MM.1S (cell line): Measurements from ENCODE around the gene TUBA4B.

Source experiments
- DNase-seq: peaks from one replicate; pipeline ENCODE4 v3.0.0-alpha.2; 2015
- H2AFZ ChIP-seq: fragments of 300-600 bp; sonication (generic); 2 replicates; pipeline ENCODE4 v1.6.0; 2016; ENCODE audit warnings: antibody characterized with exemption, low read length
- H3F3A ChIP-seq: fragments of 300-600 bp; sonication (generic); 2 replicates; pipeline ENCODE4 v1.6.1; 2016; ENCODE audit warnings: mild to moderate bottlenecking, antibody characterized with exemption, low read length, moderate library complexity, mixed read lengths; ENCODE audit not compliant: insufficient read depth
- H3K27ac ChIP-seq: fragments of 300-600 bp; sonication (generic); 2 replicates; pipeline ENCODE4 v1.5.1; 2016; ENCODE audit warnings: mild to moderate bottlenecking, low read length
- H3K27me3 ChIP-seq: fragments of 300-600 bp; sonication (generic); replicated peaks from 2 replicates; pipeline ENCODE4 v1.6.0; 2016; ENCODE audit warnings: low read length; ENCODE audit not compliant: insufficient read depth
- H3K36me3 ChIP-seq: fragments of 300-600 bp; sonication (generic); replicated peaks from 2 replicates; pipeline ENCODE4 v1.6.1; 2016; ENCODE audit warnings: mild to moderate bottlenecking, low read length, mixed read lengths; ENCODE audit not compliant: insufficient read depth
- H3K4me1 ChIP-seq: fragments of 300-600 bp; sonication (generic); 2 replicates; pipeline ENCODE4 v1.6.1; 2016; ENCODE audit warnings: low read length, mixed read lengths
- H3K4me2 ChIP-seq: fragments of 300-600 bp; sonication (generic); 2 replicates; pipeline ENCODE4 v1.6.0; 2016; ENCODE audit warnings: low read depth, low read length
- H3K4me3 ChIP-seq: fragments of 300-600 bp; sonication (generic); 2 replicates; pipeline ENCODE4 v1.5.1; 2016; ENCODE audit warnings: low read length, mixed read lengths
- H3K79me2 ChIP-seq: fragments of 300-600 bp; sonication (generic); 2 replicates; pipeline ENCODE4 v1.6.1; 2016; ENCODE audit warnings: mixed run types, low read length, mixed read lengths
- H3K9ac ChIP-seq: fragments of 300-600 bp; sonication (generic); 2 replicates; pipeline ENCODE4 v1.6.1; 2016; ENCODE audit warnings: low read length, mixed read lengths
- H3K9me2 ChIP-seq: fragments of 300-600 bp; sonication (generic); replicated peaks from 2 replicates; pipeline ENCODE4 v1.6.1; 2016; ENCODE audit warnings: mild to moderate bottlenecking, low read length, mixed read lengths; ENCODE audit not compliant: insufficient read depth
- H3K9me3 ChIP-seq: fragments of 300-600 bp; sonication (generic); replicated peaks from 2 replicates; pipeline ENCODE4 v1.6.1; 2016; ENCODE audit warnings: mild to moderate bottlenecking, low read length, mixed read lengths; ENCODE audit not compliant: insufficient read depth
- H4K20me1 ChIP-seq: fragments of 300-600 bp; sonication (generic); 2 replicates; pipeline ENCODE4 v1.6.1; 2016; ENCODE audit warnings: mild to moderate bottlenecking, low read length, moderate library complexity, mixed read lengths; ENCODE audit not compliant: insufficient read depth
- EZH2 ChIP-seq: fragments of 300-600 bp; sonication (generic); optimal IDR thresholded peaks from 2 replicates; pipeline ENCODE3; 2017; ENCODE audit warnings: low read depth, mild to moderate bottlenecking, antibody characterized with exemption, low read length, mixed read lengths
- EZH2phosphoT487 ChIP-seq: fragments of 300-600 bp; sonication (generic); IDR thresholded peaks from 2 replicates; pipeline ENCODE4 v1.6.1; 2018; ENCODE audit warnings: antibody characterized with exemption, low read length
- TF ChIP-seq, protein P1 (sequence below): fragments of 300-600 bp; sonication (generic); IDR thresholded peaks from 2 replicates; pipeline ENCODE4 v1.5.1; 2016; ENCODE audit warnings: antibody characterized with exemption, low read length, mixed read lengths

TUBA4B gene

DNA sequence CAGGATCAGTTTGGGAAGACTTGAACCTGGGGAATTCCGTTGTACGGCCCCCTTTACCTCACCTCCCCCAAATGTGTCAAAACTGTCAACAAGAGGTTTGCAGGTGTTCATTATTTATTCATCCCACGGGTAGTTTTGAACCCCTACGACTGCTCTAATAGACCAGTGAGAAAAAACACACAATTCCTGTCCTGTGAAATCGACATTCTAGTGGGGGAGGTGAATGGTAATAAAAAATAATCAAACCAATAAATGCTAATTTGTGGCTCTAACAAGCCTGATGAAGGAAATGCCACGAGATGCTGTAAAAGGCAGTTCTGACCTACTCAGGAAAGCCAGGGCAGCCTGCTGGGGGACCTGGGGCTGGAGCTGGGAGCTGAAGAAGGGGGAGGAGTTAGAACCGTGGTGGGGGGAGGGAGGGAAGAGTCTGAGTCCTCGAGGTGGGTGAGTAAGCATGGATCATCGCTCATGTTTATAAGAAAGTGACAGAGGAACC lies 25.7 kb downstream of the TUBA4B start:
- H3K4me3 ChIP-seq: peak overlapping the region; percentile 62
- no peak for DNase-seq
- H3K9me3 ChIP-seq: no peaks in the 10 kb centered on the region
- TF ChIP-seq EZH2: no peak
- TF ChIP-seq, protein P1, sequence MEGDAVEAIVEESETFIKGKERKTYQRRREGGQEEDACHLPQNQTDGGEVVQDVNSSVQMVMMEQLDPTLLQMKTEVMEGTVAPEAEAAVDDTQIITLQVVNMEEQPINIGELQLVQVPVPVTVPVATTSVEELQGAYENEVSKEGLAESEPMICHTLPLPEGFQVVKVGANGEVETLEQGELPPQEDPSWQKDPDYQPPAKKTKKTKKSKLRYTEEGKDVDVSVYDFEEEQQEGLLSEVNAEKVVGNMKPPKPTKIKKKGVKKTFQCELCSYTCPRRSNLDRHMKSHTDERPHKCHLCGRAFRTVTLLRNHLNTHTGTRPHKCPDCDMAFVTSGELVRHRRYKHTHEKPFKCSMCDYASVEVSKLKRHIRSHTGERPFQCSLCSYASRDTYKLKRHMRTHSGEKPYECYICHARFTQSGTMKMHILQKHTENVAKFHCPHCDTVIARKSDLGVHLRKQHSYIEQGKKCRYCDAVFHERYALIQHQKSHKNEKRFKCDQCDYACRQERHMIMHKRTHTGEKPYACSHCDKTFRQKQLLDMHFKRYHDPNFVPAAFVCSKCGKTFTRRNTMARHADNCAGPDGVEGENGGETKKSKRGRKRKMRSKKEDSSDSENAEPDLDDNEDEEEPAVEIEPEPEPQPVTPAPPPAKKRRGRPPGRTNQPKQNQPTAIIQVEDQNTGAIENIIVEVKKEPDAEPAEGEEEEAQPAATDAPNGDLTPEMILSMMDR: no peak
- TF ChIP-seq EZH2phosphoT487: no peak
- H3K9me2 ChIP-seq: no peaks in the 10 kb centered on the region
- peak overlapping the region; percentile 88 for H3K27ac ChIP-seq
- no peaks in the 10 kb centered on the region for H3K36me3 ChIP-seq
- H3K4me1 ChIP-seq: peaks cover 21% of the 10 kb centered on the region
- H4K20me1 ChIP-seq: no peaks in the 10 kb centered on the region
- H2AFZ ChIP-seq: peak overlapping the region; percentile 95
- H3K4me2 ChIP-seq: peak overlapping the region; percentile 81
- H3K9ac ChIP-seq: peak overlapping the region; percentile 78
- peaks cover 15% of the 10 kb centered on the region for H3F3A ChIP-seq
- no peaks in the 10 kb centered on the region for H3K27me3 ChIP-seq
- H3K79me2 ChIP-seq: peaks cover 10% of the 10 kb centered on the region

DNA sequence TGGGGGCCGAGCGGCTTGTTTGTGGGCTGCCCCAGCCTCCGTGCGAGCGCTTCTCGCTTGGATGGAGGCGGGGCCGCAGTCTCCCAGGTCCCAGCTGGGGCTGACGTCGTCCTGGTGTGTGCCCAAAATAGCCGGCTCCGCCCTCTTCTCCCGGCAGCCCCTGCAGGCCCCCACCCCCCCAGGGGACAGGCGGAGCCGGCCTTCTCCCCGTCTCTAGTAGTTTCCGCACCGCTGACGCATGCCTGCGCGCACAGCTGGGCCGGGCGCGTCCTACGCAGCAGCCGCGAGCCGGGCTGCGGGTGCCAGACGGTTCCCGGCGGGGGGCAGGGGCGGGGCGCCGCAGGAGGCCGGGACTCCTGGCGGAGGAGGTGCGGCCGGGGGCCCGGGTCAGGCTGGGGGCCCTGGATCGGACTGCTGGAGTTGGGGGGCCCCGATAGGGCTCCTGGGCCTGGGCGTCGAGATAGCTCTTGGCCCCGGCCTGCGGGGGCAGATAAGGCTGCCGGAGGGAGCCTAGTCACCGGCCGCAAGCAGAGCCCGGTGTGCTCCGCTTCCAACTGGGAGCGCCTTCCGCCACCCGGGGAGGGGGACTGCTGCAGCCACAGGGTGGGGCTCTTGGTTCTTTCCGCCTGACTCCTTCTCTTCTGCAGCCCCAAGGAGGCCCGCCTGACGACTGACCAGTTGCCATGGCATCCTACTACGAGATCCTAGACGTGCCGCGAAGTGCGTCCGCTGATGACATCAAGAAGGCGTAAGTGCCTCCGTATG lies 26.3 kb downstream of the TUBA4B start, which contains the start of gene DNAJB2:
Gene DNAJB2, plus strand, starts transcription at position 216 of the 765 bp plus-strand sequence. Its CDS starts 468 bp downstream, at position 684.
- H3F3A ChIP-seq: peaks cover 15% of the 10 kb centered on the region
- H3K4me3 ChIP-seq: peak within 1 kb of the TSS; percentile 67
- peak within 1 kb of the TSS; percentile 81 for H3K4me2 ChIP-seq
- DNase-seq: peak; percentile 99
- no peak for TF ChIP-seq EZH2phosphoT487
- no peak for TF ChIP-seq EZH2
- TF ChIP-seq, protein P1: no peak
- peaks cover 21% of the 10 kb centered on the region for H3K4me1 ChIP-seq
- H3K27me3 ChIP-seq: no peaks in the 10 kb centered on the region
- peaks cover 10% of the 10 kb centered on the region for H3K79me2 ChIP-seq
- no peaks in the 10 kb centered on the region for H3K9me3 ChIP-seq
- H3K36me3 ChIP-seq: no peaks in the 10 kb centered on the region
- no peaks in the 10 kb centered on the region for H4K20me1 ChIP-seq
- peak within 1 kb of the TSS; percentile 96 for H3K9ac ChIP-seq
- H3K9me2 ChIP-seq: no peaks in the 10 kb centered on the region
- peak within 1 kb of the TSS; percentile 95 for H2AFZ ChIP-seq
- peak within 1 kb of the TSS; percentile 88 for H3K27ac ChIP-seq

DNA sequence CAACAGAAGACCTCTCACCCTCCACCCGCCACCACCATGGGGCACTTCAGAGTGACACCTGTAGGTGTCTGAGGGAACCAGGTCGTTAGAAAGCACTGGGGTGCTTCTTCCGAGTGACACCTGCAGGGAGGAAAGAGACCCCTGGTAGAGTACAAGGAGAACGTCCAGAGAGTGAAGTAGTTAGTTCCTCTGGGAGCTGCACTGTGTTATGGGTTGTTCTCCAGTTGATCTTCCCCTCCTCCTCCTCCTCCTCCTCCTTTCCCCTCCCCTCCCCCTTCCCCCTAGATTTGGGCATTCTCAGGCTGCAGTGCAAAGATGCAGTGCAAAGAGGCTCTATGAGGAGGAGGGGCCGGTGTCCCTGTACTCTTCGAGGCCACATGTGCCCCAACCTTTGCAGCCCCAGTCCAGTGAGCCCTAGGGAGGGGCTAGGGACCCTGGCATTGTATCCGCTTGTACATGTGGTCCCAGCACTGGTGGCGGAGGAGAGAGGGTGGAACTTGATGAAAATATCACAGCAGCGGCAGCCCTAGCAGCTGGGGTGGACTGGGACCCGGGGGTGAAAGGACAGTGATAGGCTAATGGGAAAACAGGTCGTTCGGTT lies 27.0 kb downstream of the TUBA4B start:
- peaks cover 10% of the 10 kb centered on the region for H3K79me2 ChIP-seq
- no peaks in the 10 kb centered on the region for H3K9me2 ChIP-seq
- H3K9me3 ChIP-seq: no peaks in the 10 kb centered on the region
- peaks cover 21% of the 10 kb centered on the region for H3K4me1 ChIP-seq
- H3F3A ChIP-seq: peaks cover 15% of the 10 kb centered on the region
- no peaks in the 10 kb centered on the region for H4K20me1 ChIP-seq
- TF ChIP-seq, protein P1: peak; percentile 42
- TF ChIP-seq EZH2phosphoT487 (no peak), EZH2 (no peak)
- H3K27ac ChIP-seq: peak overlapping the region; percentile 88
- H3K9ac ChIP-seq: peak overlapping the region; percentile 96
- no peaks in the 10 kb centered on the region for H3K36me3 ChIP-seq
- no peak for DNase-seq
- H3K27me3 ChIP-seq: no peaks in the 10 kb centered on the region
- H2AFZ ChIP-seq: peak overlapping the region; percentile 57; the same call in 1 of the 2 replicates
- H3K4me2 ChIP-seq: peak overlapping the region; percentile 58
- peak overlapping the region; percentile 67 for H3K4me3 ChIP-seq
